Measurements from ENCODE around the gene FAM20A.

The FAM20A gene

GRCh38 chr17:68579194-68579927, 21.8 kb downstream of the FAM20A start:
- in situ Hi-C loops (cut with MboI; ENCODE audit: low pct_unique_long_range_greater_than_20kb, low sequenced_read_pairs, unreplicated experiment): no loop called here
- no peak for TF ChIP-seq CTCF (IDR thresholded peaks at IDR 0.05; ENCODE audit: extremely low read depth, insufficient read depth, missing control alignments)
- no peak for DNase-seq (ENCODE audit: low spot score)

DNA sequence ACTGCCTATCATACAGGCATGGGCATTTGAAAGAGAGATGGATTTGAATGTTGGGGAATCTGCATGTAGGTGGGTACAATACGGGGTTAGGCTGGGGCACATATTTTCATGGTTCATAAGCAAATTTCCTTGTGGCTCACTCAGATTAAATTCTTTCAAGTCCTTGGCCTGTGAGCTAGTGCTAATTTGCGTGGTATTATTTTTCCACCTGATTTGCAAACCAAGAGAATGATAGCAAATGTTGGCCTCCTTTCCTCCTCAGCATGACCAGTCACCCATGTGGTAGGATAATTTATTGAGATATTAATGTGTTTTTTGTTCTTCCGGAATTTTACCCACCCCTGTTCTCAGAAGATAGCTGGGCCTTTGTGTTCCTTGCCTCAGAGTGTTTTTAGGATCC, 22.9 kb downstream of the FAM20A start:
- in situ Hi-C loops (cut with MboI; ENCODE audit: low pct_unique_long_range_greater_than_20kb, low sequenced_read_pairs, unreplicated experiment): no loop called here

DNA sequence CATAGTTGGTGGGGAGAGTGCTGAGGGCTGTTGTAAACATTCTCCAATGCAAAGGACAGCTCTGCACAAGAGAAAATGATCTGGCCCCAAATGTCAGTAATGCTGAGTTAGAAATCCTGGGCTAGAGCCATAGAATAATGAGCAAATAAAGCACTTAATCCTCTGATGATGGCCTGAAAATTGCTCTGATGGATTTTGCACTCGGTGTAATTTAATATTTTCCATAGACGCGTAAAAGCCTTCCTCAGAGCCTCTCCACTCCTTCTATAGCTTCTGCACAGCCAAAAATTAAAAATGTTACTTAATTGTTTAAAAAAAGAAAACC, 23.7 kb downstream of the FAM20A start:
- TF ChIP-seq CTCF (IDR thresholded peaks at IDR 0.05; ENCODE audit: extremely low read depth, insufficient read depth, missing control alignments): no peak
- in situ Hi-C loops (cut with MboI; ENCODE audit: low pct_unique_long_range_greater_than_20kb, low sequenced_read_pairs, unreplicated experiment): no loop called here
- DNase-seq (ENCODE audit: low spot score): no peak

More for the DNA sequence above, 22.9 kb downstream of the FAM20A start:
- DNase-seq (ENCODE audit: low spot score): no peak
- TF ChIP-seq CTCF (IDR thresholded peaks at IDR 0.05; ENCODE audit: extremely low read depth, insufficient read depth, missing control alignments): no peak

DNA sequence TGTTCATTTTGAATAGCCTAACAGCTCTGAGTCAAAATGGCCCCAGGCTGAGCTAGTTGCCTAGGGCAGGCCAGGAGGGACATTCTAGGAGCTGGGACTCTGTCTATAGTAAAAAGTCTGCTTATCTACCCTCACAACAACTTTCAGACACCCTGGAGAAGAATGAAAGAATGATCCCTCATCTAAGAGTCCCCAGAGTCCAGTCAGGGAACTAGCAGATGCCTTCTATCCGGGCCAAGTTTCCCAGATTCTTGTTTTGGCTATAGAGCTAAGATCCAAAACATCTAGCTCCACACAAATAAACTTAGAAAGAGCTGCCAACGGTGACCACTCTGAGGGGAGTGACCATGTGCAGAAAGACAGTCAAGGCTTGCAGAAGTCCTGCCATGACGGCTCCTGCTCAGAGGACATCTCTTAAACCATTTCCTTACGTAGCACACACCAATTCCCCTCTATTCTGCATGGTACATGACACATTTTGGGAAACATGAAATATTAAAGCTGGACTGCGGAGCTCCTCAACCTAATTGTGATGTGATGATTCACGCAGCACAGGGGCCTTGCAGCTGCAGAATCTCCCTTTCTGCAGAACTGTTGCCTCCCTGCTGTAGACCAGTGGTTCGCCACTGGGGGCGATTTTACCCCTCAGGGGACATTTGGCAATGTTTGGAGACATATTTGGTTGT, 24.2 kb downstream of the FAM20A start:
- no peak for TF ChIP-seq CTCF (IDR thresholded peaks at IDR 0.05; ENCODE audit: extremely low read depth, insufficient read depth, missing control alignments)
- in situ Hi-C loops (cut with MboI; ENCODE audit: low pct_unique_long_range_greater_than_20kb, low sequenced_read_pairs, unreplicated experiment): no loop called here
- no peak for DNase-seq (ENCODE audit: low spot score)

DNA sequence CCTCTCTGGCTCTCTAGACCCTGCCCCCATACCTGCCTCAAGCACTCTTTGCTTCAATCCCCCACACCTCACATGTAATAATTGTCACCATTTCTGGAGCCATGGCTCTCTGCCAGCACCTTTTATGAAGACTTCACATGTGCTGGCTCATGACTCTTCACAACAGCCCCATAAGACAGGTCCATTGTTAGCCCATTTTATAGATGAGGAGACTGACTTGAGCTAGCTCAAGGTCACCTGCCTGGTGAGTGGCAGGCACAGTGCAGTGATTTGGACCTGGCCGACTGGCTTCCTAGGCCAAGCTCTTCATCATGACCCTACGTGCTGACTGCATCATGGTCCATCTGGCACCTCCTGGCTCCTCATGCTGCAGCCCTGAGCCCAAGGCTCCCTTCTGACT, 25.0 kb downstream of the FAM20A start:
- no peak for DNase-seq (ENCODE audit: low spot score)
- no peak for TF ChIP-seq CTCF (IDR thresholded peaks at IDR 0.05; ENCODE audit: extremely low read depth, insufficient read depth, missing control alignments)
- in situ Hi-C loops (cut with MboI; ENCODE audit: low pct_unique_long_range_greater_than_20kb, low sequenced_read_pairs, unreplicated experiment): no loop called here

DNA sequence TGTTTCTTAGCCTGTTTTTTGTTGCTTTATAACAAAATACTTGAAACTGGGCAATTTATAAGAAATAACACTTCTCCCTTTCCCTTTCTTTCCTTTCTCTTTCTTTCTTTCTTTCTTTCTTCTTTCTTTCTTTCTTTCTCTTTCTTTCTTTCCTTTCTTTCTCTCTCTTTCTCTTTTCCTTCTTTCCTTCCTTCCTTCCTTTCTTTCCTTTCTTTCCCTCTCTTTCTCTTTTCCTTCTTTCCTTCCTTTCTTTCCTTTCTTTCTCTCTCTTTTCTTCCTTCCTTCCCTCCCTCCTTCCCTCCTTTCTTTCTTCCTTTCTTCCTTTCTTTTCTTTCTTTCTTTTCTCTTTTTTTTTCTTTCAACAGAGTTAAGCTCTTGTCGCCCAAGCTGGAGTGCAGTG, 27.8 kb downstream of the FAM20A start:
- in situ Hi-C loops (cut with MboI; ENCODE audit: low pct_unique_long_range_greater_than_20kb, low sequenced_read_pairs, unreplicated experiment): loop anchor here (25.0 kb wide), 1 partner anchor 164 kb away; no protein-coding TSS in a partner anchor
- TF ChIP-seq CTCF (IDR thresholded peaks at IDR 0.05; ENCODE audit: extremely low read depth, insufficient read depth, missing control alignments): no peak
- DNase-seq (ENCODE audit: low spot score): no peak

All from GM13977 (cell line).